ENCODE data around the gene COL20A1.

COL20A1 gene

DNA sequence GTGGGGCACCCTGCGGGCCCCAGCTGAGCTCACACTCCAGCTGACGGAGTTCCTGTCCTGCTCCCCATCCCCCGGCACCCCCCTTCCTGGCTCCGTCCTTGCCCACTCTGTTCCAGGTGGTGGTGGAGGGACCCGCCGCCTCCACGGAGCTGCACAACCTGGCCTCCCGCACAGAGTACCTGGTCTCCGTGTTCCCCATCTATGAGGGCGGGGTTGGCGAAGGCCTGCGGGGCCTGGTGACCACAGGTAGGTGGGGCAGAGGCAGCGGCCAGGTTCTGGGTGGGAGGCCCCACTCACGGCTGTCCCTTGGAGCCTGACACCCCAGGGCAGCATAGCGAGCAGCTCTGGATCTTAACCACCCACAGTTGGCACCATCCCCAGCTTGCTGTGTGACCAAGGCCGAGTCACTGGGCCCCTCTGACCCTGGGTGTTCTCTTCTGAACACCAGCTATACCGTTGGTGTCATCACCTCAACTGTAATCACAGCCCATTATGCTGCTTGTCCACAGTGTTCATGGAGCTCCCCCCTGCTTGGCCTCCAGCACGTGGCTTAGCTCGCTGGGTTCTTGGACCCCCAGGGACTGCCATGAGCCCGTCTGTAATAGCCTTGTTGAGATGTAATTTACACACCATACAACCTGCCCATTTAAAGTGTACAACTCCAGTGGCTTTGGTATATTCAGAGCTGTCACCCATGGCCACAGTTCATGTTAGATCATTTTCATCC lies 17.4 kb downstream of the COL20A1 start:
- DNase-seq: no peak

DNA sequence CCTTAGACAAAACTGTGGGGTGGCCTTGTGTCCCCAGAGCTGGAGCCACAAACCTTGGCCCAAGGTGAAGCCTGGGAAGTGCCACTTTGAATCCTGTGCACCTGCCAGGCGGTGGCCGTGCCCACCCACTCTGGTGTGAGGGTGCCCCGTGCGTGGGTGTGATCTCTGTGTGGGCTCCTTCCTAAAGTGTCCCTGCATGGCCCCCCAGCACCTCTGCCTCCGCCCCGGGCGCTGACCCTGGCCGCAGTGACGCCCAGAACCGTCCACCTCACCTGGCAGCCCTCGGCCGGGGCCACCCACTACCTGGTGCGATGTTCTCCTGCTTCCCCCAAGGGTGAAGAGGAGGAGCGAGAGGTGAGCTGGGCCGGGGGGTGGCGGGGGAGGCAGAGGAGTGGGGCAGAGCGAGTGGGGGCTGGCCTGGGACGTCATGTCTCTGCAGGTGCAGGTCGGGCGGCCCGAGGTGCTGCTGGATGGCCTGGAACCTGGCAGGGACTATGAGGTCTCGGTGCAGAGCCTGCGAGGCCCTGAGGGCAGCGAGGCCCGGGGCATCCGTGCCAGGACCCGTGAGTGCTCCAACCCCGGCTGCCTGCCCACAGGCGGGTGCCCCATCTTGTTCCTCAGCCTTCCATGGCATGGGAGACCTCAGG lies 18.3 kb downstream of the COL20A1 start:
- no peak for DNase-seq

DNA sequence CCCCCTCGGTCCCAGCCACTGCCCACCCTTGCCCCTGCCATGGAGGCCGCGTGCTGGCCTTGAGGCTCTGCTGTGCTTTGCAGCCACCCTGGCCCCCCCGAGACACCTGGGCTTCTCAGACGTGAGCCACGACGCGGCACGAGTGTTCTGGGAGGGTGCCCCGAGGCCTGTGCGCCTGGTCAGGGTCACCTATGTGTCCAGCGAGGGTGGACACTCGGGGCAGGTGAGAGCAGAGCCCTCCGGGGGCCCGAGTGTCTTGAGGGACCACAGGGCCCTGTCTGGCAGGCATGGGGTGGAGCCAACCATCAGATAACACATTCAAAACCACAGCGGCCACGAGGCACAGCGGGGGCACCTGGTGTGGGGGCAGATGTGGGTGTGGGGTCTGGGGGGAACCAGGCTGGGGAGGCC lies 18.9 kb downstream of the COL20A1 start:
- no peak for DNase-seq

DNA sequence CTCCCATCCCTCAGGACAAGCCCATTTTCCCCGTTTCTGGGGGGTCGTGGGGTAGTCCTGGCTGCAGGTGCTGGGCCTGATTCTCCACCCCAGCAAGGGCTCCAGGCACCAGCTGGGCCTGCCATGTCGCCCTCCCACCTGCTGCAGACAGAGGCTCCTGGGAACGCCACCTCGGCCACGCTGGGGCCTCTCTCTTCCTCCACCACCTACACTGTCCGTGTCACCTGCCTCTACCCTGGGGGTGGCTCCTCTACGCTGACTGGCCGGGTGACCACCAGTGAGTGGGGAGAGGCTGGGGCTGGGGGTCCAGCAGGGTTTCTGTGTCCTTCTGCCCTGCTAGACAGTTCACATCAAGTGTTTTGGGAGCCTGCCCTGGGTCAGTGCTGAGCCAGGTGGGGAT lies 19.3 kb downstream of the COL20A1 start:
- DNase-seq: no peak

DNA sequence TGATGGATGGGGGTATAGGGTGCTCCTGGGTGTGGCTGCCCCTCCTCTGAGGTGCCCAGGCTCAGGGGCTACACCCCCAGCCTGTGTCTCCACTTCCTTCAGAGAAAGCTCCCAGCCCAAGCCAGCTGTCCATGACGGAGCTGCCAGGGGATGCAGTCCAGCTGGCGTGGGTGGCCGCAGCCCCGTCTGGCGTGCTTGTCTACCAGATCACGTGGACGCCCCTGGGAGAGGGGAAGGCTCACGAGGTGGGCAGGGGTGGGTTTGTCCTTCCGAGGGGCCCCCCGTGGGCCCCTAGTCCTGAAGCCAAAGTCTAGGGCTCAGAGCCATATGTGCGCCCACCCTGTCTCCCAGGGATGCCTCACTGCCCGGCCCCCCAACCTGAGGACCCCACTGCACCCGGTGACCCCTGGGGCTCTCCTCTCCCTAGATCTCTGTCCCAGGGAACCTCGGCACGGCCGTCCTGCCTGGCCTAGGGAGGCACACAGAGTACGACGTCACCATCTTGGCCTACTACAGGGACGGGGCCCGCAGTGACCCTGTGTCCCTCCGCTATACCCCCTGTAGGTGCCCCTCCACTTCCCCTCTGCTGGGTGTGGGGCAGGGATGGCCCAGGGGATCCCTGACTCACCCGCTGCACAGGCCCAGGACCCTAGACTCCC lies 19.8 kb downstream of the COL20A1 start:
- no peak for DNase-seq

DNA sequence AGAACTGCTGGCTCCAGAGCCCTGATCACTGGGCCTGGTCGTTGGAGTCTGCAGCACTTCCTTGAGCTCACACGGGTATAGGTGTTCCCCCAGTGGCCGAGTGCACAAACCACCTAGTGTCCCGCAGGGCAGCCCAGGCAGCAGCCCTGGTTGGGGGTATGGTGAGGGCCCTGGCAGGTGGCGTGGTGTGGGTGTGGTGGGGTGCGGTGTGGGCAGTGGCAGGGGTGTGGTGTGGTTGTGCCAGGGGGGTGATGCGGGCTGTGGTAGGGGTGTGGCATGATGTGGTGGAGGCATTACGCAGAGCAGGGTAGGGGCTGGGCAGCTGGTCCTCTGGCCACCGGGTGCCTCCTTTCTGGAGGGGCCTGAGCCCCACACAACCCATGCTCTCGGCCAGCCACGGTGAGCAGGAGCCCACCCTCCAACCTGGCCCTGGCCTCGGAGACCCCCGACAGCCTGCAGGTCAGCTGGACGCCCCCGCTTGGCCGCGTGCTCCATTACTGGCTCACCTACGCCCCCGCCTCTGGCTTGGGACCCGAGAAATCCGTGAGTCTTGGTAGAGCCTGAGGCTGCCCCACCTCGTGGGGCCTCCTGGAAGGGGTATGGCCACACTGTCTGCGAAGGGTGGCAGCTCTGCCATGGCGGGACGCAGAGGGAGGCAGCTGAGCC lies 20.5 kb downstream of the COL20A1 start:
- no peak for DNase-seq

DNA sequence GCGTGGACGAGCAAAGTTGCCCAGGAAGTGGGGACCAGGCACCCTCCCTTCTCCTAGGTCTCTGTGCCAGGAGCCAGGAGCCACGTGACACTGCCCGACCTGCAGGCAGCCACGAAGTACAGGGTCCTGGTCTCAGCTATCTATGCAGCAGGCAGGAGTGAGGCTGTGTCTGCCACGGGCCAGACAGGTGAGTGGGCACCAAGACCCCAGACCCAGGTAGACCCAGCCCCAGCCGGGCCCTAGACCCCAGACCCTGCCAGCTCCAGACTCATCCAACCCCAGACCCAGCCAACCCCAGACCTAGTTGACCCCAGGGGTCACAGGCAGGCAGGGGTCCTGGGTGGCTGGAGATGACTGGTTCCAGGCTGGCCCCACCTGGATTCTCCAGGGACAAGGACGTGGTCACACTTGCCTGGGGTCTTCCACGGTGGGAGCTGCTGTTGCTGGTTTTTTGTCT lies 21.1 kb downstream of the COL20A1 start:
- DNase-seq: no peak

DNA sequence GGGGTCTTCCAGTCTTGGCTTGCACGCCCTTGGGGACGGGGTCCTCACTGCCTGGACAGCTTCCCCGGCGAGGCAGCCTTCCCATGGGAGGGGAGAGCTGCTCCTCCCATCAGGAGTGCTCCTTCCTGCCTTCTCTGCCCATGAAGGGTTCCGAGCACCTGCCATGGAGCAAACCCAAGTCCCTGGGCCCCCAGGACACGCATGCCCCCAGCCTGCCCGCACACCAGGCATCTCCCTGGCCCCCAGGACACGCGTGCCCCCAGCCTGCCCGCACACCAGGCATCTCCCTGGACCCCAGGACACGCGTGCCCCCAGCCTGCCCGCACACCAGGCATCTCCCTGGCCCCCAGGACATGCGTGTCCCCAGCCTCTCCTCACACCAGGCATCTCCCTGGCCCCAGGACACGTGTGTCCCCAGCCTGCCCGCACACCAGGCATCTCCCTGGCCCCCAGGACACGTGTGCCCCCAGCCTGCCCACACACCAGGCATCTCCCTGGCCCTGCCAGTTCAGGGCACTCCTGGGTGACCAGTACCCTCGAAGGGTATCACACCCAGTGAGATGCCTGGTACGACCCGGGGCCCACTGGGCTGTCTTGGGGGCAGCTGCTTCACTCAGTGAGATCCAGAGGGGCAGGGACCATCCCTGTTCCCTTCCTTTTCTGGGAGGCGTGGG lies 21.7 kb downstream of the COL20A1 start:
- no peak for DNase-seq

DNA sequence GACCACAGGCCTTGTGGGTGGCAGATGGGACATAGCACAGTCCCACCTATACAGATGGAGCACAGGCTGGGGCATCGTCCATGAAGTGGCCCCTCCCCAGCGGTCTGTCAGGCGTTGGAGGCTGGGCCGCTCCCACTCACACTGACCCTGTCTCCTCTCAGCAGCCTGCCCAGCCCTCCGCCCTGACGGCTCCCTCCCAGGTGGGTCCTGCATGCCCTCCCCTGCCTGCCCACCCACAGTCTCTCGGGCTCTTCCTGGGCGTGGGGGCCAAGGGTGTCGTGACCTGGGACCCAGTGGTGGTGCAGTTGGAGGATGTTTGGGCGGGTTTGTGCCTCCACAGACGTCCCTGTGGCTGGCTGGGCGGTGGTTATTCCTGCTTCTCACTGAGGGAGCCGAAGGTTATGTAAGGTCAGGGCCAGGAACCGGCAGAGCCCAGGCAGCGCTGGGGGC lies 22.3 kb downstream of the COL20A1 start:
- no peak for DNase-seq

DNA sequence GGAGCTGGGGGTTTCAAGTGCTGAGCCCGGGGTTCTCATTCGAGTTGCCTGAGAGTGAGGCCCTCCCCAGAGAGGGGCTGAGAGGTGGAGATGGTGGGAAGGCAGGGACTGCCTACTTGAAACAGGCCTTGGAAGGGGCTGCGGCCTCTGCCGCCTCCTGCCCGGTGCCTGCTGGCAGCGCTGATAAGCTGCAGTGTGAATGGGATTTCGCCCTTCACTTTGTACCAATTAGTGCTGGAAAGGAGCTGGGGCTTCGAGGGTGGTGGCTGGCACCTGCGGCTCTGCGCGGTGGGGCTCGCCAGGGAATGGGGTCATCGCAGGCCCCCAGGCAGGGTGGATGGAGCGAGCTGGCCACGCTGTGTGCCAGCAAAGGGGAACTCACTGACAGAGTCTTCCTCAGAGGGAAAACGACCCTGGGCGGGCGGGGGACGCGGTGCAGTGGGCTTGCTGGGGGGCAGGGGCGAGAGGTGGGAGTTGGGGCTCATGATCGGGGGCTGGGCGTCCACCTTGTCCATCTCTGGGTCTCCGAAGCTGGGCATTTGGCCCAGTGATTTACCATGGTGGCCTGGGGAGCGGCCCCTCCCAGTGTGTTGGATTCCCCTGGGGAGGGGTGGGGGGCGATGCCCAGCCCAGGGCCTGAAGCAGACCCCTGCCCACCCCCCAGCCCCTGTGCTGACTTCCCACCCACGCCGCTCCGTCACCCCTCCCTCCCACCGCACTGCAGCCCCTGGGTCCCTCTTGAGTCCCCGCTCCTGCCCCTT lies 22.9 kb downstream of the COL20A1 start:
- DNase-seq: no peak

DNA sequence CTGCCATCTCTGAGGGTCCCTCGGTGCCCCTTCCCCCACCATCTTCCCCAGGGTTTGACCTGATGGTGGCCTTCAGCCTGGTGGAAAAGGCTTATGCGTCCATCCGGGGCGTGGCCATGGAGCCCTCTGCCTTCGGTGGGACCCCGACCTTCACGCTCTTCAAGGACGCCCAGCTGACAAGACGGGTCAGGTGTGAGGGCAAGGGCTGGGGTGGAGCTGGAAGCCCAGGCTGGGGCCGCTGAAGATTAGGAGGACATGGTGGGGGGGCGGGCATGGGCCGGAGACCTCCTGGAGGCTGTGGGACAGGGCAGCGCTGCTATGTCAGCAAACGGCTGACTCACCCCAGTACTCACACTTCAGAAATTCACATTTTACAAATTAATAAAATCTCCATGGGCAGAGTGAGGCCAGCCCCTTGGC lies 23.5 kb downstream of the COL20A1 start:
- DNase-seq: no peak

DNA sequence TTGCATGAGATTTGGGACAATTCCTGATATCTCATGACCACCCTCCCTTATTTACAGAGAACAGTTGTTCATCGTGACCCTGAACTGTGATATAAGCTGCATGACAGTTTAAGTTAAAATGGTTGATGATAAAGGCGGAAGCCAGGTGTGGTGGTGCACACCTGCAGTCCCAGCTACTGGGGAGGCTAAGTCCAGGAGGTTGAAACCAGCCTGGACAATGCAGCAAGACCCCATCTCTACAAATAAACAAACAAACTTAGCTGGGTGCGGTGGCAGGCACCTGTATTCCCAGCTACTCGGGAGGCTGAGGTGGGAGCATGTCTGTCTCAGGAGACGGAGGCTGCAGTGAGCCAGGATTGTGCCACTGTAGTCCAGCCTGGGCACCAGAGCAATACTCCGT lies 24.1 kb downstream of the COL20A1 start:
- no peak for DNase-seq

DNA sequence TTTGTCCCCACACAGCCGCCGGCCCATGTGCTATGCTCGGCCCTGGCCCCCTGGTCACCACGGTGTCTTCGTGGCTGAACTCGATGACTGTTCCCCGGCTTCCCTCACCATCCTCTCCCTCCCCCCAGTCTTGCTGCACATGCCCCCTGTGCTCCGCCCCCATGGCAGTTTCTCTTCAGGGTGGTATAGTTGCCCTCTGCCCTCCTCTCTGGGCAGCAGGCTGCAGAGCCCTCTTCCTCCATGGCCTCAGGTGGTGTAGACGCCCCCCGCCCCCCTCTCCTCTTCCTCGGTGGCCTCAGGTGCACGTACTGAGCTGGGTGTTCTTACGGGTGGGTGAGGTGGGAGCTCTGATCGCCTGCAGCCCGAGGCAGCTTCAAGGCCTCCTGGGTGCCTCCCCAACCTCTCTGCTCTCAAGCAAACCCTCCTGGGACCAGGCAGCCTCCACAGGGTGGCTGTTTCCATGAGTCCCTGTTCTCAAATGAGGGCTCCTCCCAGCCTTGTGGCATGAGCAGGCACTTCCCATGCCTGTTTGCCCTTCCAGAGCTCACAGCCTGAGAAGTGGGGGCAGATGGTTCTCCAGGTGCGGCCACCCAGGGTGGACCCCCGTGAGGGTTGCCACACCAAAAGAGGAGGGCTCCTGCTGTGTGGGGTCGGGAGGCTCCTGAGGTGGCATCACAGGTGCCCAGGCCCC lies 24.8 kb downstream of the COL20A1 start:
- DNase-seq: no peak

DNA sequence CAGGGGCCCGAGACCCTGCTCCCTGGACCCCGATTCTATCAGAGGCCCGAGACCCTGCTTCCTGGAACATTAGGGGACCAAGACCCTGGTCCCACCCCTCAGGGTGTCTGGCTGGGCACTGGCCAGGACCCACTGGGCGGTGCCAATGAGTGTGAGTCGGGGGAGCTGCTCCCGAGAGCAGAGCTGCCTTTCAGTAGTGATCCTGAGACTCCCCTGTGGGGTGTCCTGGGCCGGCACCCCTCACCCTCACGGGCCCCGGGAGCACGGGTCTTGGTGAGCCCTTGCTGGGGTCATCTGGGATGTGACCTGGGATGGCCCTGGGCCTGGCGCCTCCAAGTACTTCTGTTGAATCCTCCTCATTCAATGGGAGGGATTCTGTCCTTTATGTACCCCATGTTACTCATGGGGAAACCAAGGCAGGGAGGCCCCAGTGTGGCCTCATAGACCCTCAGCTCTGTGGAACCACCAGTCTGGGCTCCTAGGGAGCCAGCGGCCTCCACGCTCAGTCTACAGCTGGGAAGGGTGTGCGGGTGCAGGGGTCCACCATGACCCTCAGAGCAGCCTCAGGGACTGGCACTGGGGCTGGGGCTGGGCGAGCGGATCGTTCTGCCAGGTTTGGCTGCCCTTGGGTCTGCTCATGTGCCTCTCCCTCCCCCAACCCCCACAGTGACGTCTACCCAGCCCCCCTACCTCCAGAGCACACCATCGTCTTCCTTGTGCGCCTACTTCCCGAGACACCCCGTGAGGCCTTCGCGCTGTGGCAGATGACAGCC lies 25.6 kb downstream of the COL20A1 start:
- no peak for DNase-seq

DNA sequence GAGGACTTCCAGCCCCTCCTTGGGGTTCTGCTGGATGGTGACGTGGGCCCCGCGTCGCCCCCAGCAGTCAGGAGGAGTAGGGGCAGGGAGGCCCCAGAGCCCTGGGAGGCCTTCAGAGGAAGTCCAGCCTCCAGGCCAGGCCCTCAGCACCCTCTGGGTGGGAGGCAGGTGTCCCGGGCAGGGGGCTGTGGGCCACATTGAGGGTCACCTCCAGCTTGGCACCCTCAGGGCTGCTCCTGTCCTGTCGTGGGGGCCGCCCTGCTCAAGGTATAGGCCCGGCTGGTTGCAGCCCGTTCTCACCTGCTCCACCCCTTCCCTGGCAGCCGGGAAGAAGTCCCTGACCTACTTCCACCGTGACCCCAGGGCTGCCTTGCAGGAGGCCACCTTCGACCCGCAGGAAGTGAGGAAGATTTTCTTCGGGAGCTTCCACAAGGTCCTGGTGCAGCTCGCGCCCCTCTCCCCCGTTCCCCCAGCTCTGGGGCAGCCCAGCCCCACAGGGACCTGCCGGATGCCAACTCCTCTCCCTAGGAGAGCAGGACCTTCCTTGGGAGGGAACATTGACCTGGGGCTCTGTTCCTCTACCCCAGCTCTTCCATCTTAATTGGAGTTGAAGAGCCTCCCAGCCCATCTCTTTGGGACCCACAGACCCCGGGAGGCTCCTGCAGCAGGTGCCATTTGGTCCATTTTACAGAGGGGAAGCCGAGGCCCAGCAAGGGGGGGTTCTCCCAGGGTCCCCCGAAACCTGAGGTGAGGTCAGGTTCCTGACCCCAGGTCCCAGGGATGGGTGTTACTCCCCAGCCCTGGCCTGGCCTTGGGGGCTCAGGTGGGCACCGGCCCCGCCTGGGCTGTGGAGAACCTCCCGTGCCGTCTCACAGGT lies 26.4 kb downstream of the COL20A1 start:
- no peak for DNase-seq

DNA sequence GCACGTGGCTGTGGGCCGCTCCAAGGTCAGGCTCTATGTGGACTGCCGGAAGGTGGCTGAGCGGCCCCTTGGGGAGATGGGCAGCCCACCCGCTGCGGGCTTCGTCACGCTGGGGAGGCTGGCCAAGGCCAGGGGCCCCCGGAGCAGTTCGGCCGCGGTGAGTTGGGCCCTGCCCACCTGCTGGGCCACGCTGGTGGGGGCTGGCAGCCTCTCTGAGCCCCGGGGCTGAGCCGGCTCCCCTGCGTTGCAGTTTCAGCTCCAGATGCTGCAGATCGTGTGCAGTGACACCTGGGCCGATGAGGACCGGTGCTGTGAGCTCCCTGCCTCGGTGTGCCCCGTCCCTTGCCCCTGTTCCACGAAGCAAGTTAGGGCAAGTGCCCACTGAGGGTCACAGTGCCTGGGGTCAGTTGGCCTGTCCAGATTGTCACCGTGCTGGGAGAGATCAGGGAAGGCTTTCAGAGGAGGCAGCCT lies 27.1 kb downstream of the COL20A1 start:
- DNase-seq: no peak

DNA sequence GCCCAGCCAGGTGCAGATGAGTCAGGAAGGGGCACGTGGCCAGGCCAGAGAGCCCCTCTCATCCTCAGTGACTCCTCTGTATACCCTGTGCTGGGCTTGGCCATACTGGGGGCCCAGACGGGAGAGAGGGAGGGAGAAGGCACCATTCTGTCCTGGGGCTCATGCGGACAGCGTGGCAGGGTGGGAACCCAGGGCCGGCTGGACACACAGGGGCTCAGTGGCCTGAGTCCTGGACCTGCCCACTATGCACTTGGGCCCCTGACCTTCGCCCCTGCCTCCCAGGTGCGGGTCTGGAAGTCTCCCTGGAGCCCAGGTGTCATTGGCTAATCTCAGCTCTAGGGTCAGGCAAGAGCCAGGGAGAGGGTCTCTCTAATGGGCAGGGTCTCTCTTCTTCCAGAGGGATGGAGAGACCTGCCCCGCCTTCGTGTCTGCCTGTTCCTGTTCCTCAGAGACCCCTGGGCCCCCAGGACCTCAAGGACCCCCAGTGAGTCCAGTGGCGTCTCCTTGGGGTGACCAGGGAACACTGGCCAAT lies 27.7 kb downstream of the COL20A1 start:
- no peak for DNase-seq

DNA sequence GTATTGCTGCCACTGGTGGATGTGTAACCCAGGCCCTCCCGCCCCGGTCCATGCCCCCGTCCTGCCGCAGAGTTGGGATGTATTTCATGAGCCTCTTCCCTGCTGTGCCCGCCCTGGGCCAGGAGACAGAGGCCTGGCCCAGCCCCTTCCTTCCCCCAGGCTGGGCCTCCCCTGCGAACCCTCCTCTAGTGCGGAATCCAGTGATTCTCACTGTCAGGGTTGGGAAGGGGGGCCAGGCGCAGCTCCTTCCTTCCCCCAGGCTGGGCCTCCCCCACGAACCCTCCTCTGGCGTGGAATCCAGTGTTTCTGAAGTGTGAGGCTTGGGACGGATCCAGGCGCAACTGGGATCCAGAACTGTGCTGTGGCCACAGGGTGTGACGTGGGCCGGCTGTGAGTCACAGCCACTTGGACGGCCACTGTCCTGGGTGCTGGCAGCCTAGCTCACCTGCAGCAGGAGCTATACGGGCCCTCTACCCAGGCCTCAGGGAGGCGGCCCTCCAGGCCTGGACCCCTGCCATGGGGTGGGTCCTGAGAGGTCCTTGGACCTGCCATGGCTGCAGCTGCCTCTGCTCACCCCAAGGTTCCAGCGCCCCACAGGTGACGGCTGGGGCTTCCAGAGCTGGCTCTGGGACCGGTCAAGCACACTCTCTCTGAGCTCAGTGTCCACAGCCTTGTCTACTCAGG lies 28.3 kb downstream of the COL20A1 start:
- no peak for DNase-seq

Measured in islet precursor cell (in vitro differentiated cells).